A673 (cell line): ENCODE data around the gene CAMK1D. TPM values are rescaled to one million over a fixed set of nuclear protein-coding genes. Genes with fewer than 3 reads are reported as not detected.

Experiments
- BruUV-seq: library from RNA; stranded (reverse); fragments of 400-500 nt; replicated peaks from 2 replicates; lab custom pipeline; 2021; lab: Mats Ljungman, UMichigan
- CTCF ChIA-PET: fragments of 300-600 bp; sonication (Branson Sonifier 250); formaldehyde crosslinking; loops from one replicate; lab custom pipeline; 2022; ENCODE audit warnings: antibody characterized with exemption; lab: Charles Lee
- POLR2A ChIA-PET: fragments of 300-600 bp; sonication (Branson Sonifier 250); formaldehyde crosslinking; loops from one replicate; lab custom pipeline; 2022; ENCODE audit warnings: antibody characterized with exemption; ENCODE audit not compliant: low non-redundant PET; lab: Charles Lee
- DNase-seq: peaks from one replicate; pipeline ENCODE4 v3.0.0-alpha.2; 2015; ENCODE audit warnings: low spot score
- H3K27ac ChIP-seq: fragments of 200-600 bp; sonication (generic); 2 replicates; pipeline ENCODE4 v1.5.1; 2016; ENCODE audit warnings: mixed run types, low read depth, mild to moderate bottlenecking, mixed read lengths, antibody characterized with exemption, low read length; ENCODE audit not compliant: poor library complexity, severe bottlenecking
- H3K27me3 ChIP-seq: fragments of 200-600 bp; sonication (generic); replicated peaks from 2 replicates; pipeline ENCODE4 v1.6.1; 2017; ENCODE audit warnings: mixed run types, low read depth, mild to moderate bottlenecking, mixed read lengths, antibody characterized with exemption, low read length; ENCODE audit not compliant: insufficient read depth, poor library complexity
- H3K36me3 ChIP-seq: fragments of 200-600 bp; sonication (generic); 2 replicates; pipeline ENCODE4 v1.6.1; 2016; ENCODE audit warnings: mixed run types, mild to moderate bottlenecking, mixed read lengths, antibody characterized with exemption, low read length; ENCODE audit not compliant: insufficient read depth, poor library complexity, severe bottlenecking
- H3K4me1 ChIP-seq: fragments of 200-600 bp; sonication (generic); 2 replicates; pipeline ENCODE4 v1.6.1; 2017; ENCODE audit warnings: mixed run types, mild to moderate bottlenecking, mixed read lengths, antibody characterized with exemption, low read length; ENCODE audit not compliant: insufficient read depth, poor library complexity, severe bottlenecking
- H3K4me3 ChIP-seq: fragments of 200-600 bp; sonication (generic); 2 replicates; pipeline ENCODE4 v1.5.1; 2016; ENCODE audit warnings: low read depth, mixed run types, mild to moderate bottlenecking, mixed read lengths, low read length; ENCODE audit not compliant: poor library complexity, severe bottlenecking
- H3K9me3 ChIP-seq: fragments of 200-600 bp; sonication (generic); 2 replicates; pipeline ENCODE4 v1.6.1; 2016; ENCODE audit warnings: mixed run types, low read depth, mild to moderate bottlenecking, mixed read lengths, antibody characterized with exemption, low read length; ENCODE audit not compliant: poor library complexity, severe bottlenecking
- CTCF ChIP-seq: fragments of 300-800, 200-600 bp; sonication (generic); conservative IDR thresholded peaks from 2 replicates; pipeline ENCODE4 v1.5.1; 2017; ENCODE audit warnings: low read depth, mild to moderate bottlenecking, antibody characterized with exemption, low read length, moderate library complexity, mixed read lengths
- EZH2 ChIP-seq: fragments of 200-600 bp; sonication (generic); IDR thresholded peaks from 2 replicates; pipeline ENCODE4 v1.6.1; 2017; ENCODE audit warnings: borderline replicate concordance, low read depth, mild to moderate bottlenecking, mixed read lengths, antibody characterized with exemption, low read length; ENCODE audit not compliant: poor library complexity, severe bottlenecking
- intact Hi-C: fragments of 100-400 bp; cut with micrococcal nuclease; formaldehyde crosslinking; loops from one replicate; pipeline ENCODE4 v1.10.0; 2022; ENCODE audit not compliant: unreplicated experiment
- total RNA-seq: library from RNA; stranded (reverse); gene quantifications from 2 replicates; pipeline ENCODE4 v1.2.3, GENCODE V29; 2021

CAMK1D gene
- total RNA-seq, 1 experiment from 2014 or later: 23.7 TPM

- peaks cover 44% of the 10 kb centered on the region for H3K4me1 ChIP-seq
- no TSS peak for BruUV-seq
- TF ChIP-seq CTCF: no peak
- TF ChIP-seq EZH2: no peak
- peak overlapping the region; percentile 72 for H3K27ac ChIP-seq
- intact Hi-C loops: no loop called here
- no peak overlapping the region for H3K4me3 ChIP-seq
- CTCF ChIA-PET: no interaction called here
- POLR2A ChIA-PET: no interaction called here
- no peaks in the 10 kb centered on the region for H3K27me3 ChIP-seq
- H3K36me3 ChIP-seq: no peaks in the 10 kb centered on the region
- H3K9me3 ChIP-seq: no peaks in the 10 kb centered on the region
- no peak for DNase-seq
Observed at GRCh38 chr10:12511651-12512050, 162.3 kb downstream of the CAMK1D start.

GRCh38 chr10:12512332-12513002, 163.1 kb downstream of the CAMK1D start:
- H3K9me3 ChIP-seq: no peaks in the 10 kb centered on the region
- ChIA-PET POLR2A (no interaction called here), CTCF (no interaction called here)
- BruUV-seq: no TSS peak
- no peaks in the 10 kb centered on the region for H3K27me3 ChIP-seq
- TF ChIP-seq EZH2 (no peak), CTCF (no peak)
- H3K4me3 ChIP-seq: no peak overlapping the region
- no peak overlapping the region for H3K27ac ChIP-seq
- peaks cover 41% of the 10 kb centered on the region for H3K4me1 ChIP-seq
- DNase-seq: no peak
- intact Hi-C loops: no loop called here
- no peaks in the 10 kb centered on the region for H3K36me3 ChIP-seq

GRCh38 chr10:12513003-12513365, 163.6 kb downstream of the CAMK1D start:
- ChIA-PET POLR2A (no interaction called here), CTCF (no interaction called here)
- Histone ChIP-seq H3K9me3 (peaks cover 3% of the 10 kb centered on the region), H3K27me3 (no peaks in the 10 kb centered on the region), H3K4me1 (peaks cover 41% of the 10 kb centered on the region), H3K27ac (no peak overlapping the region), H3K4me3 (no peak overlapping the region), H3K36me3 (no peaks in the 10 kb centered on the region)
- intact Hi-C loops: no loop called here
- no TSS peak for BruUV-seq
- TF ChIP-seq CTCF (no peak), EZH2 (no peak)
- no peak for DNase-seq
